ENCODE results near the gene TERB1. TPM values are rescaled to one million over a fixed set of nuclear protein-coding genes. Genes with fewer than 3 reads are reported as not detected.
A peak's percentile ranks its signal among the peaks of the same experiment; 100 is the strongest.

Gene TERB1
- total RNA-seq, 1 experiment from 2014 or later, result not detected

GRCh38 chr16:66846266-66846665 is 44.9 kb upstream of the TERB1 start (continued):
- TF ChIP-seq, protein P1, sequence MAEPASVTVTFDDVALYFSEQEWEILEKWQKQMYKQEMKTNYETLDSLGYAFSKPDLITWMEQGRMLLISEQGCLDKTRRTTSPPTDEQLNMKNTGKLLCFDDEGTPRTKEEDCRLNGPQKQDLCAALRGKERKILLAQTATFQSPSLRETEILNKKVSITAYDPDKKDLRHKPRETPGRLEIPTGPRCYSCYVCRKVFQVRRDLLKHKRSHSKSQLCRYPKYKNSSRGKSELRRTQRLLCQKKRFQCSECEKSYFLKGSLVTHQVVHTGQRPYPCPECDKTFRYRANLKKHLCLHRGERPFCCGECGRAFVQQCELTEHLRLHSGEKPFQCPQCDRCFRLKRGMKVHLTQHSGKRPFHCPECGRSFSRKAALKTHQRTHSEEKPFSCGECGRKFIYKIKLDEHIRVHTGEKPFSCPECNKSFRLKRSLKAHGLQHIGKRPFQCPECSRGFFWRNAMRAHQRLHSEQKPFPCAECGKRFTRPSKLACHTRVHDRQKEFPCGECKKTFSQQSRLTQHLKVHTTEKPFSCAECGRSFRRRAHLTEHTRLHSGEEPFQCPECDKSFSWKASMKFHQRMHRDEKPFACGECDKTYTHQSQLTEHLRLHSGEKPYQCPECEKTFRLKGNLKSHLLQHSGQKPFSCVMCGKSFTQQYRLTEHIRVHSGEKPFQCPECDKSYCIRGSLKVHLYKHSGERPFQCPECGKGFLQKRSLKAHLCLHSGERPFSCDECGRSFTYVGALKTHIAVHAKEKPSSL (CRISPR knock-in tag; conservative IDR thresholded peaks at IDR 0.05), result no peak
- no peak for TF ChIP-seq FOXK1 (CRISPR knock-in tag; IDR thresholded peaks at IDR 0.05)

- Mint-ChIP-seq H3K27me3 (ENCODE audit: low read depth) (peaks cover 73% of the 10 kb centered on the region), H3K4me3 (peak overlapping the region; percentile 81), H3K4me1 (peaks cover 13% of the 10 kb centered on the region), H3K9me3 (no peaks in the 10 kb centered on the region), H3K36me3 (no peaks in the 10 kb centered on the region), H3K27ac (no peak overlapping the region)
- TF ChIP-seq PRDM15 (CRISPR knock-in tag; IDR thresholded peaks at IDR 0.05), result no peak
- TF ChIP-seq, protein P2, sequence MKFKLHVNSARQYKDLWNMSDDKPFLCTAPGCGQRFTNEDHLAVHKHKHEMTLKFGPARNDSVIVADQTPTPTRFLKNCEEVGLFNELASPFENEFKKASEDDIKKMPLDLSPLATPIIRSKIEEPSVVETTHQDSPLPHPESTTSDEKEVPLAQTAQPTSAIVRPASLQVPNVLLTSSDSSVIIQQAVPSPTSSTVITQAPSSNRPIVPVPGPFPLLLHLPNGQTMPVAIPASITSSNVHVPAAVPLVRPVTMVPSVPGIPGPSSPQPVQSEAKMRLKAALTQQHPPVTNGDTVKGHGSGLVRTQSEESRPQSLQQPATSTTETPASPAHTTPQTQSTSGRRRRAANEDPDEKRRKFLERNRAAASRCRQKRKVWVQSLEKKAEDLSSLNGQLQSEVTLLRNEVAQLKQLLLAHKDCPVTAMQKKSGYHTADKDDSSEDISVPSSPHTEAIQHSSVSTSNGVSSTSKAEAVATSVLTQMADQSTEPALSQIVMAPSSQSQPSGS (CRISPR knock-in tag; IDR thresholded peaks at IDR 0.05; ENCODE audit: borderline replicate concordance, low read depth), result no peak
- ATAC-seq (no peak), DNase-seq (ENCODE audit: low spot score) (no peak)
- CTCF ChIA-PET, result interaction anchor here (0.8 to 6.5 kb wide), 5 partner anchors 11 to 27 kb away, joined by 3 to 76 read pairs (median 4); partner anchors contain the start of gene NAE1
- POLR2A ChIA-PET, result no interaction called here
Observed at GRCh38 chr16:66845791-66846221, 44.4 kb upstream of the TERB1 start.

- no peak for TF ChIP-seq USF2 (CRISPR knock-in tag; IDR thresholded peaks at IDR 0.05)
- TF ChIP-seq, protein P3, sequence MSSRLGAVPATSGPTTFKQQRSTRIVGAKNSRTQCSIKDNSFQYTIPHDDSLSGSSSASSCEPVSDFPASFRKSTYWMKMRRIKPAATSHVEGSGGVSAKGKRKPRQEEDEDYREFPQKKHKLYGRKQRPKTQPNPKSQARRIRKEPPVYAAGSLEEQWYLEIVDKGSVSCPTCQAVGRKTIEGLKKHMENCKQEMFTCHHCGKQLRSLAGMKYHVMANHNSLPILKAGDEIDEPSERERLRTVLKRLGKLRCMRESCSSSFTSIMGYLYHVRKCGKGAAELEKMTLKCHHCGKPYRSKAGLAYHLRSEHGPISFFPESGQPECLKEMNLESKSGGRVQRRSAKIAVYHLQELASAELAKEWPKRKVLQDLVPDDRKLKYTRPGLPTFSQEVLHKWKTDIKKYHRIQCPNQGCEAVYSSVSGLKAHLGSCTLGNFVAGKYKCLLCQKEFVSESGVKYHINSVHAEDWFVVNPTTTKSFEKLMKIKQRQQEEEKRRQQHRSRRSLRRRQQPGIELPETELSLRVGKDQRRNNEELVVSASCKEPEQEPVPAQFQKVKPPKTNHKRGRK (CRISPR knock-in tag; IDR thresholded peaks at IDR 0.05; ENCODE audit: borderline replicate concordance), result no peak
- no peak for TF ChIP-seq CBFB (CRISPR knock-in tag; IDR thresholded peaks at IDR 0.05; ENCODE audit: low read depth)
- no peak for TF ChIP-seq ZBTB21 (CRISPR knock-in tag; IDR thresholded peaks at IDR 0.05; ENCODE audit: borderline replicate concordance)
- no peak for TF ChIP-seq MYBL2 (CRISPR knock-in tag; IDR thresholded peaks at IDR 0.05)
- no peak for TF ChIP-seq NFYB (CRISPR knock-in tag; conservative IDR thresholded peaks at IDR 0.05; ENCODE audit: low read depth)
- TF ChIP-seq, protein P4, sequence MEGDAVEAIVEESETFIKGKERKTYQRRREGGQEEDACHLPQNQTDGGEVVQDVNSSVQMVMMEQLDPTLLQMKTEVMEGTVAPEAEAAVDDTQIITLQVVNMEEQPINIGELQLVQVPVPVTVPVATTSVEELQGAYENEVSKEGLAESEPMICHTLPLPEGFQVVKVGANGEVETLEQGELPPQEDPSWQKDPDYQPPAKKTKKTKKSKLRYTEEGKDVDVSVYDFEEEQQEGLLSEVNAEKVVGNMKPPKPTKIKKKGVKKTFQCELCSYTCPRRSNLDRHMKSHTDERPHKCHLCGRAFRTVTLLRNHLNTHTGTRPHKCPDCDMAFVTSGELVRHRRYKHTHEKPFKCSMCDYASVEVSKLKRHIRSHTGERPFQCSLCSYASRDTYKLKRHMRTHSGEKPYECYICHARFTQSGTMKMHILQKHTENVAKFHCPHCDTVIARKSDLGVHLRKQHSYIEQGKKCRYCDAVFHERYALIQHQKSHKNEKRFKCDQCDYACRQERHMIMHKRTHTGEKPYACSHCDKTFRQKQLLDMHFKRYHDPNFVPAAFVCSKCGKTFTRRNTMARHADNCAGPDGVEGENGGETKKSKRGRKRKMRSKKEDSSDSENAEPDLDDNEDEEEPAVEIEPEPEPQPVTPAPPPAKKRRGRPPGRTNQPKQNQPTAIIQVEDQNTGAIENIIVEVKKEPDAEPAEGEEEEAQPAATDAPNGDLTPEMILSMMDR (IDR thresholded peaks at IDR 0.05), result no peak
- no peak for TF ChIP-seq KAT7 (CRISPR knock-in tag; IDR thresholded peaks at IDR 0.05; ENCODE audit: borderline replicate concordance)
- TF ChIP-seq NR1H2 (CRISPR knock-in tag; IDR thresholded peaks at IDR 0.05), result no peak
- TF ChIP-seq CREB1 (CRISPR knock-in tag; IDR thresholded peaks at IDR 0.05), result no peak
- no peak for TF ChIP-seq RORB (CRISPR knock-in tag; IDR thresholded peaks at IDR 0.05)
- no peak for TF ChIP-seq ZNF396 (CRISPR knock-in tag; IDR thresholded peaks at IDR 0.05; ENCODE audit: borderline replicate concordance)
- no peak for TF ChIP-seq ATF6 (CRISPR knock-in tag; IDR thresholded peaks at IDR 0.05)
- POLR2A ChIA-PET, result interaction anchor here (0.6 kb wide), 1 partner anchor 268 kb away, joined by 4 read pairs; no protein-coding TSS in a partner anchor
- ATAC-seq (no peak), DNase-seq (ENCODE audit: low spot score) (no peak)
- CTCF ChIA-PET, result interaction anchor here (0.6 to 6.5 kb wide), 8 partner anchors 10 to 48 kb away, joined by 3 to 76 read pairs (median 4); partner anchors contain the start of gene NAE1
- H3K9me3 Mint-ChIP-seq, result no peaks in the 10 kb centered on the region
- H3K4me3 Mint-ChIP-seq, result peak overlapping the region; percentile 81
- H3K27me3 Mint-ChIP-seq (ENCODE audit: low read depth), result peaks cover 79% of the 10 kb centered on the region
- peaks cover 13% of the 10 kb centered on the region for H3K4me1 Mint-ChIP-seq
- no peaks in the 10 kb centered on the region for H3K36me3 Mint-ChIP-seq
- H3K27ac Mint-ChIP-seq, result no peak overlapping the region
Observed at GRCh38 chr16:66845080-66845410, 43.7 kb upstream of the TERB1 start.

All from WTC11 (cell line).